PC-3 (cell line): ENCODE results near the gene ADAM11. TPM values are rescaled to one million over a fixed set of nuclear protein-coding genes. Genes with fewer than 3 reads are reported as not detected.
"Not testable (repeated sequence)": the region's sequence is repeated elsewhere in the genome, so short reads cannot be mapped to it uniquely, and the experiment has no call there.

Experiments used
- ATAC-seq: fragments of 200-7000 bp; cut with Tn5 transposase; 2 replicates; pipeline ENCODE4 v1.9.1; 2020; ENCODE audit warnings: mild to moderate bottlenecking, moderate library complexity
- BruUV-seq: library from RNA; stranded (reverse); fragments of 400-500 nt; replicated peaks from 2 replicates; lab custom pipeline; 2021; lab: Mats Ljungman, UMichigan
- CTCF ChIA-PET: fragments of 300-600 bp; sonication (Branson Sonifier 250); formaldehyde crosslinking; loops from one replicate; lab custom pipeline; 2022; ENCODE audit warnings: antibody characterized with exemption; lab: Charles Lee
- POLR2A ChIA-PET: fragments of 300-600 bp; sonication (Branson Sonifier 250); formaldehyde crosslinking; loops from one replicate; lab custom pipeline; 2022; ENCODE audit warnings: antibody characterized with exemption; ENCODE audit not compliant: unreplicated experiment; lab: Charles Lee
- DNase-seq: peaks from one replicate; pipeline ENCODE4 v3.0.0-alpha.2; 2015
- H2AFZ ChIP-seq: fragments of 300-600 bp; sonication (generic); 2 replicates; pipeline ENCODE4 v1.6.0; 2016; ENCODE audit warnings: antibody characterized with exemption, low read length
- H3F3A ChIP-seq: fragments of 300-600 bp; sonication (generic); one replicate; pipeline ENCODE4 v1.6.0; 2017; ENCODE audit warnings: antibody characterized with exemption, low read length, control low read depth, mild to moderate bottlenecking; ENCODE audit not compliant: unreplicated experiment
- H3K27ac ChIP-seq: fragments of 300-600 bp; sonication (generic); 2 replicates; pipeline ENCODE4 v1.5.1; 2016; ENCODE audit warnings: mild to moderate bottlenecking, low read length
- H3K27me3 ChIP-seq: fragments of 300-600 bp; sonication (generic); 2 replicates; pipeline ENCODE4 v1.6.1; 2016; ENCODE audit warnings: low read length, mixed read lengths
- H3K36me3 ChIP-seq: fragments of 300-600 bp; sonication (generic); 2 replicates; pipeline ENCODE4 v1.6.1; 2016; ENCODE audit warnings: low read depth, mixed run types, low read length, mixed read lengths
- H3K4me1 ChIP-seq: fragments of 300-600 bp; sonication (generic); 2 replicates; pipeline ENCODE4 v1.5.1; 2016; ENCODE audit warnings: low read length; ENCODE audit not compliant: insufficient read depth
- H3K4me2 ChIP-seq: fragments of 300-600 bp; sonication (generic); 2 replicates; pipeline ENCODE4 v1.6.0; 2016; ENCODE audit warnings: low read length
- H3K4me3 ChIP-seq: fragments of 300-600 bp; sonication (generic); 2 replicates; pipeline ENCODE4 v1.5.1; 2016; ENCODE audit warnings: mild to moderate bottlenecking, low read length, mixed read lengths
- H3K79me2 ChIP-seq: fragments of 300-600 bp; sonication (generic); 2 replicates; pipeline ENCODE4 v1.6.1; 2017; ENCODE audit warnings: low read length, mixed read lengths
- H3K9ac ChIP-seq: fragments of 300-600 bp; sonication (generic); 2 replicates; pipeline ENCODE4 v1.6.0; 2016; ENCODE audit warnings: mild to moderate bottlenecking, low read length
- H3K9me2 ChIP-seq: fragments of 300-600 bp; sonication (generic); replicated peaks from 2 replicates; pipeline ENCODE4 v1.6.1; 2016; ENCODE audit warnings: mixed run types, low read length, mixed read lengths
- H3K9me3 ChIP-seq: fragments of 300-600 bp; sonication (generic); 2 replicates; pipeline ENCODE4 v1.6.1; 2016; ENCODE audit warnings: low read length, mixed read lengths
- H4K20me1 ChIP-seq: fragments of 300-600 bp; sonication (generic); 2 replicates; pipeline ENCODE4 v1.6.1; 2016; ENCODE audit warnings: low read length, mixed read lengths
- CTCF ChIP-seq: fragments of 300-600 bp; sonication (generic); conservative IDR thresholded peaks from 2 replicates; pipeline ENCODE4 v1.5.1; 2017; ENCODE audit warnings: antibody characterized with exemption, low read depth, mild to moderate bottlenecking, low read length
- EZH2 ChIP-seq: fragments of 300-600 bp; sonication (generic); IDR thresholded peaks from one replicate; pipeline ENCODE4 v1.6.1; 2017; ENCODE audit warnings: antibody characterized with exemption, mild to moderate bottlenecking, low read length; ENCODE audit not compliant: unreplicated experiment
- EZH2phosphoT487 ChIP-seq: fragments of 300-600 bp; sonication (generic); IDR thresholded peaks from 2 replicates; pipeline ENCODE4 v1.6.1; 2018; ENCODE audit warnings: mild to moderate bottlenecking, antibody characterized with exemption, low read length, borderline replicate concordance
- intact Hi-C: fragments of 100-400 bp; cut with micrococcal nuclease; formaldehyde crosslinking; loops from 2 replicates; pipeline ENCODE4 v1.9.0; 2023
- total RNA-seq: library from RNA; depleted of rRNA; stranded (reverse); fragments of >200 nt; gene quantifications from 2 replicates; pipeline ENCODE4 v1.2.3, GENCODE V29; 2014

Gene ADAM11
- total RNA-seq, 1 experiment from 2014 or later = 2.9 TPM

GRCh38 chr17:44741316-44741715, 17.5 kb upstream of the ADAM11 start:
- no peaks in the 10 kb centered on the region for H3K9me3 ChIP-seq
- no peak for DNase-seq
- no peak for TF ChIP-seq EZH2phosphoT487
- TF ChIP-seq CTCF = no peak
- TF ChIP-seq EZH2 = no peak
- POLR2A ChIA-PET = no interaction called here
- H3K36me3 ChIP-seq = peaks cover 17% of the 10 kb centered on the region; the same call in 1 of the 2 replicates
- H3K27me3 ChIP-seq = no peaks in the 10 kb centered on the region
- ATAC-seq = no peak
- no peak overlapping the region for H3K27ac ChIP-seq
- no peaks in the 10 kb centered on the region for H3K79me2 ChIP-seq
- H4K20me1 ChIP-seq = no peaks in the 10 kb centered on the region
- H3K9me2 ChIP-seq = no peaks in the 10 kb centered on the region
- no peak overlapping the region for H3K4me3 ChIP-seq
- no peak overlapping the region for H2AFZ ChIP-seq
- H3K4me2 ChIP-seq = no peak overlapping the region
- CTCF ChIA-PET = no interaction called here
- intact Hi-C loops = no loop called here
- no peaks in the 10 kb centered on the region for H3K4me1 ChIP-seq
- no TSS peak for BruUV-seq
- H3F3A ChIP-seq = no peaks in the 10 kb centered on the region
- H3K9ac ChIP-seq = no peak overlapping the region

GRCh38 chr17:44745301-44745700, 13.5 kb upstream of the ADAM11 start:
- TF ChIP-seq CTCF (peak; percentile 29; the same call in 1 of the 2 replicates), EZH2phosphoT487 (no peak)
- H3K9me2 ChIP-seq = no peaks in the 10 kb centered on the region
- intact Hi-C loops = no loop called here
- ChIA-PET CTCF (no interaction called here), POLR2A (interaction anchor here (0.7 kb wide), 1 partner anchor 178 kb away, joined by 18 read pairs; no protein-coding TSS in a partner anchor)
- H3K27ac ChIP-seq = no peak overlapping the region
- no peaks in the 10 kb centered on the region for H3K27me3 ChIP-seq
- H3K36me3 ChIP-seq = peaks cover 23% of the 10 kb centered on the region; the same call in 1 of the 2 replicates
- no peaks in the 10 kb centered on the region for H4K20me1 ChIP-seq
- DNase-seq = no peak
- H3K79me2 ChIP-seq = no peaks in the 10 kb centered on the region
- H3K4me3 ChIP-seq = no peak overlapping the region
- H3F3A ChIP-seq = no peaks in the 10 kb centered on the region
- no peak overlapping the region for H3K4me2 ChIP-seq
- H2AFZ ChIP-seq = no peak overlapping the region
- no peak for ATAC-seq
- H3K9ac ChIP-seq = no peak overlapping the region
- H3K4me1 ChIP-seq = no peaks in the 10 kb centered on the region
- no TSS peak for BruUV-seq
- no peaks in the 10 kb centered on the region for H3K9me3 ChIP-seq

- ATAC-seq, H4K20me1 ChIP-seq, H3K4me2 ChIP-seq, H3K4me3 ChIP-seq, H3K9ac ChIP-seq, H2AFZ ChIP-seq, H3K9me2 ChIP-seq, H3K27me3 ChIP-seq, intact Hi-C loops, H3K27ac ChIP-seq, H3K79me2 ChIP-seq, BruUV-seq, CTCF ChIA-PET, DNase-seq, H3K9me3 ChIP-seq, H3K4me1 ChIP-seq, H3F3A ChIP-seq: not testable (repeated sequence)
- POLR2A ChIA-PET = interaction anchor here (0.7 kb wide), 1 partner anchor 177 kb away, joined by 18 read pairs; no protein-coding TSS in a partner anchor
- peaks cover 23% of the 10 kb centered on the region; the same call in 1 of the 2 replicates for H3K36me3 ChIP-seq
Observed at GRCh38 chr17:44745738-44746137, 13.1 kb upstream of the ADAM11 start.
